Stimulated activated CD4-positive, alpha-beta T cell treated with anti-CD3 and anti-CD28 coated beads, Interleukin-2, amount 100 ng/mL, for 24 hours (primary cell): ENCODE measurements around the gene SH3BGRL3.
"Not testable (repeated sequence)": the region's sequence is repeated elsewhere in the genome, so short reads cannot be mapped to it uniquely, and the experiment has no call there.

Experiments
- DNase-seq, 2 donors: peaks; one replicate each; pipeline ENCODE4 v3.0.0-alpha.2; 2020

Gene SH3BGRL3

DNA sequence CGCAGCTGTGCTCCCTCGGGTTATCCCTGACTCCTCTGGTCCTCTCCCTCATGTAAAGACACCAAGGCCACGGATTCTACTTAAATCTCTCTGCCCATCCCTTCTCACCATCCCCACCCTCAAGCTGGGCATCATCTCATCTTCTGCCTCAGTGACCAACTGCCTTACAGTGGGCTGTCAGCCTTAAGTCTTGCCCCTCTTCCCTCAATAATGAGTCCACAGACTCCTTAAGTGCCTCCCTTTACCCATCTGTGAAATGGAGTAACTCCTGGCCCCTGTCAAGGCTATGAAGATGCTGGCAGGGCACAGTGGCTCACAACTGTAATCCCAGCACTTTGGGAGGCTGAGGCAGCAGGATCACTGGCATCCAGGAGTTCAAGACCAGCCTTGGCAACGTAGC is 12.1 kb downstream of the SH3BGRL3 start:
- no peak for DNase-seq

DNA sequence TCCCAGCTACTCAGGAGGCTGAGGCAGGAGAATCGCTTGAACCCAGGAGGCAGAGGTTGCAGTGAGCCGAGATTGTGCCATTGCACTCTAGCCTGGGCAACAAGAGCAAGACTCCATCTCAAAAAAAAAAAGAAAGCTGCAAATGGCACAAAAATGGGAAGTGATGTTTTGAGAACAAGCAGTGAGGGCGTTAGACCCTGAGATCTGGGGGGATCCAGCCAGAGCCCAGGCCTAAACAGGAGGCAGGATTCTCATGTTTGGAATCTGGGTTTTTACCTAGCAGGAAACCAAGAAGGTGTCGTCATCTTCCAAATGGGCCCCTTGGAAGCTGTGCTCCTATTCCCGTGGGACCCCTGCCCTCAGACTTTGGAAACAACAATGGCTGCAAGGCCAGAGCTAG is 12.8 kb downstream of the SH3BGRL3 start:
- DNase-seq, result not testable (repeated sequence)

DNA sequence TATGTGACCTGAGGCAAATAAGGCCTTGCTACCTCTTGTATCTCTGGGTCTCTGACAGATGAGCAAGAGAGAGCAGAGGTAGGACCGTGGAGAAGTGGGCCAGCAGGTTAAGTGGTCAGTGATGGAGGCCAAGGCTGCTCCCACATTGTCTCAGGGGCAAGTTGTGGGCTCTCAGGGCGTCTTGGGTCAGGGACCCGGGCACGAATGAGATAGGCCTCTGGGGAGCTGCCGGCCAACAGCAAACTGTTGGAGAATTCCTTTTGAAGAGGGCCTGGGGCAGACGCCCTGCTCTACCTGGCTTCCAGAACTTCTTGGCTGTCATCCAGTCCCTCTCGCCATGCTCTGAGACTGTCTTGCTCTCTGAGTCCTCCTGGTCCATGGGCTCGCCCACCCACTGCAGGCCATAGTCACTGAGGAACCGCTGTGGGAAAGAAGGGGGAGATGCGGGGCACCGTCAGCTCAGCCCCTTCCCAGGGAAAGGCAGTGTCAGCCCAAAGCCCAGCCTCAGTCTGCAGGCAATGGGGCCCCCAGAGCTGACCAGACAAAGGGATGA is 14.1 kb downstream of the SH3BGRL3 start:
- no peak for DNase-seq

DNA sequence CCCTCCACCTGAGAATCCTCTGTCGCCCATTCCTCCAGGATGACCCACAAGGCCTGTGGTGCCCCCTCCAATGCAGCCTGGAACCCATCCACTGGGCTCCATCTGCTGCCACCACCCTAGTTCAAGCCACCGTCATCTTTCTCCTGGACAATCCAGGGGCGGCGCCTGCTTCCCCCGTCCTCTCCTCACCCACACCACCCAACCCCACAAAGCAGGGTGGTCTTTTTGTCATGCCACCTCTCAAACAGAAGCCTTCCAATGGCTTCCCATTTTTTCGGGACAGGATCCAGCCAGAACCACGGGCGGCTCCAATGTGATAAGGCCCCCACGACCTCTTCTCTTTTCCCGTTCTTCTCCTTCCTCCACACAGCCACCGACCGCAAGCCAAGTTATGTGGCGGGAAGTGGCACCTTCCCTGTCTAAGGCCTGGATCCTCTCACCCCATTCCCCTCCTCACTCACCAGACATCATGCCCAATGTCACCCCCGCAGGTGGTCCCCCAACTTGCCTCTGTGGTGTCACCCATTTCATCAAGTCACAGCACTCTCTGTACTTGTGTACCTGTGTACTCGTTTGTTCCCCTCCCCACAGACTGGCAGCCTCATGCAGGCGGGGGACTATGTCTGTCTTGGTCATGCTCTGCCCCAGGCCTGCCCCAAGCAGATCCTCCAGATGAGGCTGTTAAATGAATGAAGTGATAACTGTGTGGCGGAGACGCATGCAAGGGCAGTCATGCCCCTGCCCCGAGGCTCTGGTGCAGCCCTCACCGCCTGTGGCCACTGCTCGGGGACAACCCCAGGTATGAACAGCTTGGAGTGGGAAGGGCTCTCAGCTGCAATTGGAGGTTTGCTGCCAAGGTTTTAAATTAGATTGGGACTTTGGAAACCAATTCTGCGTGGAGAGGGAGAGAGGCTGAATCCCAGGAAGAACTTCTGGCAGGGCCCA is 15.6 kb downstream of the SH3BGRL3 start:
- no peak for DNase-seq

DNA sequence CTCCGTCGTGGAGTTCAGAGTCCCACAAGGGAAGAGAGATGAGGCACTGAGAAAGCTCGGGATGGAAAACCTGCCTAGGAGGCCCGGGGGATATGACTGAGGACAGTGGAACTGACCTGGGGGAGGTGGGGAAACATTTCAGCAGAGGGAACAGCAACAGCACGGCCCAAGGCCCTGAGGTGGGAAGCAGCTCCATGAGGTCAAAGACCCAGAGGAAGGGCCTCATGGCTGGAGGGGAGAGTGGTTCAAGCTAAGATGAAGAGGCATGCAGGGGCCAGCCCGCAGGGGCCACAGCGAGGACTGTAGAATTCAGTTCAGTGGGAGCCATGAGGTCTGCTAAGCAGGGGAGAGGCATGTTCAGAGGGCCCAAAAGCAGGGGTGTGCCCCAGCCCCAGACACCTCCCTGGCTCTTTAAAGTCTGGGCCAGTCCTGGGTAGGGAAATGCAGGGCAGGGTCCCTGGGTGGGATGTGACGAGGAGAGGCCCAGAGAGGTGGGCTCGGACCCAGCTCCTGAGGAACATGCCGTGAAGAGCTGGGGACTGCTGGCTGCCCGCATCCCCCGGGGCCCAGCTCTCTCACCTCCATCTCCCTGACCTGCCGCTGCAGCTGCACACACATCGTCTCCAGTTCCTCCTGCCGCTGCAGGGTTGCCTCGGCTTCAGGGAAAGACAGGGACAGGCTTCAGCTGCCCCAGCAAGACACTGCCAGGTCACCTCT is 16.6 kb downstream of the SH3BGRL3 start:
- no peak for DNase-seq

DNA sequence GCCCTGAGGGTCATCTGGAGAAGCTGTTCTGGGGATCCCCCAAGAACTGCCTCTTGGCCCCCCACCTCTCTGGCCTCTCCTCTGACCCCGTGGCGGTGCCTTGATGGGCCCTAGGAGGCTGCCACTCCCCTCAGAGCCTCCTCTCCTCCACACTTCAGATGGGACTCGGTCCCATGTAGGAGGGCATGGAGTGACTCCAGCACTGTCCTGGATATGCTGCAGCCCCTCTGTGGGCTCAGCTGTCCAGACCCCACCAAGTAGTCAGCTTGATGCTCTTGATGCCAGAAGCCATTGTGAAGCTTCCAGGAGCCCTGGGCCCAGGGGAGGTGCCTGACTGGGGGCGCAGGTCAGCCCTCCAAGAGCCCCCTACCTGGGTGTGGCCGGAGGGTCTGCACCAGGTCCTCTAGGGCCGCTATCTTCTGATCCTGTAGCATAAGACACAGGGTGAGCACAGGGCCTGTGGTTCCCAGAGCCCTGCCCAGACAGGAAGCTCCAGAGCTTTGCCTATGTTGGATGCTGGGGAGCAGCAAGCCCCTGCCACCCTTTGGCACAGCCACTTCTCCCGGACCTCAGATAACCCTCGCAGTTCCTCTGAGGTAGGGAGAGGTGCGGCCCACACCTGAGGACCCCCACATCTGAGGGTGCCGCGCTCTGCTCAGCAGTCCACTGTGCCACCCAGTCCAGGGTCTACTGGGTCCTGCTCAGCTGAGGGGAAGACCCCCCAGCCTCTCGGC is 17.3 kb downstream of the SH3BGRL3 start:
- DNase-seq, result no peak

DNA sequence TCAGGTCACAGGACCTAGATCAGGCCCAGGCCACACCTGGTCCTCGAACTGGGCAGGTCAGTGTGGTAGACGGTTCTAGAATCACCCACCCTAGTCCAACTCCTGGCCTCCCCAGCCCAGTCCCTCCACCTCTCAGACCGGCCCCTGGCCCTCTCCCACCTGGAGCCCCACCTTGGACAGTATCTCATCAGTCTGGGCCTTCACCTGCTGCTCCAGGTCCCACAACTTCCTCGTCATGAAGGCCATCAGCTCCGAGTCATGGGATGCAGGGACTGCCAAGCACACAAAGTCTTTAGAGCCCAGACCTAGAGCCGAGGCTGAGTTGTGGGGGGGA is 17.9 kb downstream of the SH3BGRL3 start:
- DNase-seq, result no peak

DNA sequence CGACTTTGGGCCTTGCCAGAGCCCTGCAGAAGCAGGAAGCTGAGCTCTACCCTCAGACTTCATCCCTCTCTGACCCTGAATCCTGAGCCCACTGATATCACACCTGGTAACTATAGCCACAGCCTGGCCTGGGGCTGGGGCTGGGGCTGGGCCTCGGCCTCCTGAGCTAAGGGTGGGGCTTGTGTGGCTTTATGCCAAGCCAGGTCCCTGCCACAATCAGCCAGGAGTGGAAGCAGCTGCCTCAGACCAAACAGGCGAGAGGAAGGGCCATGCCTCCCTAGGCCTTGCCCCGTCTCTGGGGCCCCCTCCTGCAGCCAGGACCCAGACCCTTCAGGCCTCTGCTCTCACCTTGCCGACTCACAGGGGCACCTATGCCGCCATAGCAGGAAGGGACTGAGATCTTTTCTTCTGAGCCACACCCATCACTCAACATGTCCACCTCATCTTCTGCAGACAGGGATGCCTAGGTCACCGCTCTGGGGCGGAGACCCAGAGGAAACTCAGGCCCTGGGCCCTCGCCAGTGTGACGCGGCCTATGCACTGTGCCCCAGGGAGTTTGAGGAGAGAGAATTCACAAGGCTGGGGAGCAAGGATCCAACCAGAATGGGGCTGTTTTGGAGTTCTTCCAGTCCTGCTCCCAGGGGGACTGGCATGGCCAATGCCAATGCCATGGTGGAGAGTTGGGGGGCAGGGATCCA is 20.8 kb downstream of the SH3BGRL3 start:
- DNase-seq, result no peak

DNA sequence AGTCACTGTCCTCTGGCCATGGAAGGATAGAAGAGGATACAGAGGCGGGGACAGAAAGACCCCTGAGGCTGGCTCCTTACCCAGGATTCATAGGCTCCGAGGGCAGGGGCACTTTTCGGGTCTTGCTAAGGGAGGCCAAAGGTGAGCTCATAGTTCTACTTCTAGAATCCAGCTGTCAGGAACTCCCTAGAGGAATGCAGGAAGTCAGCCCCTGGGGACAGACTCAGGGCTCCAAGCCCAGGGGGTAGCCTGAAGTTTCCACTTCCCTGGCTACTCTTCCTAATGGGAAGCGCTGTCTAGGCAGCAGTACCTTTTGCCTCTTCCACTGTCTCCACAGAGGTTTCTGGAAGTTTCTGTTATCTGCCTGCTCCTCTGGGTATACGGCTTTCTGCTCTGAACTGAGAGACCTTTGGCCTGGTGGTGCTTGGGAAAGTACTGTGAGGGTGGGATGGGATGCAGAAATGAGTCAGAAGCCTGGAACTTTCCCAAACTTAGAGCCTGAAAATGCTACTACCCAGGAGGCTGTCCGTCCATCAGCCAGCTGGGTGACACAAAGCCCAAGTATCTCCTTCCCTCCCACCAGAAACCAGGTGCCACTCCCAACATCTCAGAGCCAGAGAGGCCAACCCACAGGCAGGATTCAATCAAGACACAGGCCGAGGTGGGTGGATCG is 23.0 kb downstream of the SH3BGRL3 start:
- no peak for DNase-seq

DNA sequence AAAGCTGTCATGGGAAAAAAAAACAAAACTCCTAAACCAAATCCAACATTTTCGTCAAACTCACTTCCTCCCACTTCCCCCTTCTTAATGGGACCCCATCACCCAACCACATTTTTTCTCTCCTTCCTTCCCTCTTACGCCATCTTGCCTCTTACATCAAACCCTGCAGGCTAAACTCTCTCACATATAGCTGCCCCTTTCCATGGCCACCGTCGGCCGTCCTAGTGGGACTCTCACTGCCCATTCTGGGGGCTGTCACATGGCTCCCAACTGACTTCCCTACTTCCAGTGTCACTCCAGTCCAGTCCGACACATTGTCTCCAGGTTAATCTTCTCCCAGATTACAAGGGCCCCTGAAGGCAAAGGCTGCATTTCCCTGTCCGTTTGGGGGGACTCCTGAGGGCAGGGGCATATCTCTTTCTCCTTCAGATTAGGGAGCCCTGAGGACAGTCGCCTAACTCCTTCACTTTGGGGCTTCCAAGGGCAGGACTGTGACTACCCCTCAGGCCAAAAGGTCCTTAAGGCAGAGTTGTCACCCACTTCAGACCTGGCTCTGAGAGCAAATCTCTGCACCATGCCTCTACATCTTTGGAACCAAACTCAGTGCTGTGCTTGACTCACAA is 25.9 kb downstream of the SH3BGRL3 start:
- DNase-seq, result no peak

DNA sequence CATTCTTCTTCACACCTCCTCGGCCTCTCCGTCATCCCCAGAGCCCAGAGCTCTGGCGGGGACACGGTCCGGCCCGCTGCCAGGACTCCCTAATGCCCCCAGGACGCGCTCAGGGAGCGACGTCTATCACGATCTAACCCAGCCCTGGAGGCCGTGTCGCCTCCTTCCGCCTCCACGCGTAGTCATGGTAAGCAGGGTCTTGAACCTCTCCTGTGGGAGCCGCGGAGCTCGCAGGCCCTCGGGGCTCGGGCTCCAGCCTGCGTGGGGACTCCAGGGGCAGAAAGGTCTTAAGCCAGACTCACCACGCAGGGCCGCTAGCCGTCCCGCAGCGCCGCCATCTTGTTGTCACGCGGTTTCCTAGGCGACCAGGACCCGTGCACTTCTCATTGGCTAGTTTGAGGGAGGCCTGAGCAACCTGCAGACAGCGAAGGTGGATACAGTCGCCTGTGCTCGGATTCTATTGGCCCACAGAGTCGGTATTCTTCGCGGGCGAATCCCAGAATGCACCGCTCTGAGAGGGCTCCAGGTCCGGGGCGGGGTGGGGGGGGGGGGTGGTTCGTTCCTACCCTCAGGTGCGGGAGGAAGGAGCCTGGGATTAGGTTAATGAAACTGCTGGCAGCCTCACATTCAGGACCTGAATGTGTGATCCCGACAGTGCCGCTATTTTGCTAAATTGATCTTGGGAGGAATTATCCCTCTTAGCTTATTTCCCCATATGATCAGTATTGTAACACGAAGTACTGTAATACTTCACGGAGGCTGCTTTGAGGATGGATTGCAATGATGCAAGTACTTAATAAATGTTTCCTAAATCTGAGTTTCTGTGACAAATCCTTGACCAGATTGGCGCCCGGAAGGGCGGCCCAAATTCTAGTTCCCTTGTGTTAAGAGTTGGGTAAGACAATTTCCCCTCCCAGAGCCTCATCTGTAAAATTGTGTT is 26.7 kb downstream of the SH3BGRL3 start, which contains the start of gene UBXN11:
UBXN11 (minus strand) TSS at position 347 of the 940 bp plus-strand sequence. CDS start 3,753 bp downstream, outside the sequence.
- peak; percentile 92 for DNase-seq

DNA sequence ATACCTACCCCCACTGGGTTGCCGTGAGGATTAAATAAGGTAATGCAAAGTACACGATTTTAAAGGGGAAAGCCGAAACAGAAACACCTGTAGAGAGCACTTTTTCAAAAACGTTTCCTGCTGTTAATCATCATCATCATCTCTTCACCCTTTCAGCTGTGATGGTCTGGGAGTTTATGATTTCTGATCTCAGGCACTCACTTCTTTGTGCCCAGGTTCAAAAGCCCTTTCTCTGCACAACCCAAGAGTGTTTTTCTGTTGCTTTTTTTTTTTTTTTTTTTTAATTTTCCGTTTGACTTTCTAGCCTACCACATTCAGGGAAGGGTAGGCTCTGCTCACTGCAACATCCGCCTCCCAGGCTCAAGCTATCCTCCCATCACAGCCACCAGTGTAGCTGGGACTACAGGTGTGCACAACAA is 27.5 kb downstream of the SH3BGRL3 start:
- DNase-seq, result peak in 1 of 2 donors; percentile 29

DNA sequence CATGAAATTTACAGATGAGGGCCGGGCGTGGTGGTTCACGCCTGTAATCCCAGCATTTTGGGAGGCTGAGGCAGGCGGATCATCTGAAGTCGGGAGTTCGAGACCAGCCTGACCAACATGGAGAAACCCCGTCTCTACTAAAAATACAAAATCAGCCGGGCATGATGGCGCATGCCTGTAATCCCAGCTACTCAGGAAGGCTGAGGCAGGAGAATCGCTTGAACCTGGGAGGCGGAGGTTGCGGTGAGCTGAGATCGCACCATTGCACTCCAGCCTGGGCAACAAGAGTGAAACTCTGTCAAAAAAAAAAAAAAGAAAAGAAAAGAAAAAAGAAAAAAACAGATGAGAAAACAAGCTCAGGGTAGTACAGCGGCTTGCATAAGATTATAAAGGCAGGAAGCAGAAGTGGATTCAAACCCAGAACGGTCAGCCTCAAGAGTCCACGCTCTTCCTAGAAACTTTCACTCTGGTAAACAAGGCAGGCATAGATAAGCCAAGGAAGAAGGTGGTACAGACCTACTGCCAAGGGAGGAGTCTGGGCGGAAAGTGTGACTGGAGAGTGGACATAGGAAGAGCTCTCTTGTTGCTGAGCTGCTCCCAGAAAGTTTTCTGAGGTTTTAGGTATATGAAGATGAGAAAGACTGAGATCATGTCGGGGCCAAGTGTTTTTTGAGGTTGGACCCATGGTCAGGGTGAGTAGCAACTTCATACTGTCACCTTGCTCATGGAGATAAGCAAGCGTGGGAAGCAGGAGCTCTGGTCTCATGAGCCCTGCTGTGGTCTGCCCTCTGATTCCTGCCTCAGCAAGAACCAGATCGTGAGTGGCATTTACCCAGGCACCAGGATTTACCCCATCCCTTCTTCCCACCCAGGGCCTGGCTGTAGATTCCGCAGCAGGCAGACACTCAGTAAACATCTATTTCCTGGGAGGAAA is 28.3 kb downstream of the SH3BGRL3 start:
- peak; percentile 27 to 34 for DNase-seq

DNA sequence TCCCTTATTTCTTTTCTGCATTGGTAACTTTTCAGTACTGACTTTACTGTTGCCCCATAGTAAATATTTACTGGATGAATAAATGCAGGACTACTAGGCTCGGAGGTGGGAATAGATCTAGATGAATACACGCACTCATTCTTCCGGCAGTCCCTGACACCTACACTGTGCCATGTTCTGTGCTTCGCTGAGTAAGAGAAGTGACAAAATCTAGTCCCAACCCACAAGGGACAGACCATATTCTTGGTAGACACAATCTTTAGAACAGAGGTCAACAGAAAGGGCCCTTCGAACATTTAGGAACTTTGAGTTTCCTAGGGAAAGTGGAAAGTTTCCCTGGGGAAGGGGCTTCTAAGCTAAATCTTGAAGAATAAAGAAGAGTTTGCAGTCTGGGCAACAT is 34.6 kb downstream of the SH3BGRL3 start:
- DNase-seq, result no peak

DNA sequence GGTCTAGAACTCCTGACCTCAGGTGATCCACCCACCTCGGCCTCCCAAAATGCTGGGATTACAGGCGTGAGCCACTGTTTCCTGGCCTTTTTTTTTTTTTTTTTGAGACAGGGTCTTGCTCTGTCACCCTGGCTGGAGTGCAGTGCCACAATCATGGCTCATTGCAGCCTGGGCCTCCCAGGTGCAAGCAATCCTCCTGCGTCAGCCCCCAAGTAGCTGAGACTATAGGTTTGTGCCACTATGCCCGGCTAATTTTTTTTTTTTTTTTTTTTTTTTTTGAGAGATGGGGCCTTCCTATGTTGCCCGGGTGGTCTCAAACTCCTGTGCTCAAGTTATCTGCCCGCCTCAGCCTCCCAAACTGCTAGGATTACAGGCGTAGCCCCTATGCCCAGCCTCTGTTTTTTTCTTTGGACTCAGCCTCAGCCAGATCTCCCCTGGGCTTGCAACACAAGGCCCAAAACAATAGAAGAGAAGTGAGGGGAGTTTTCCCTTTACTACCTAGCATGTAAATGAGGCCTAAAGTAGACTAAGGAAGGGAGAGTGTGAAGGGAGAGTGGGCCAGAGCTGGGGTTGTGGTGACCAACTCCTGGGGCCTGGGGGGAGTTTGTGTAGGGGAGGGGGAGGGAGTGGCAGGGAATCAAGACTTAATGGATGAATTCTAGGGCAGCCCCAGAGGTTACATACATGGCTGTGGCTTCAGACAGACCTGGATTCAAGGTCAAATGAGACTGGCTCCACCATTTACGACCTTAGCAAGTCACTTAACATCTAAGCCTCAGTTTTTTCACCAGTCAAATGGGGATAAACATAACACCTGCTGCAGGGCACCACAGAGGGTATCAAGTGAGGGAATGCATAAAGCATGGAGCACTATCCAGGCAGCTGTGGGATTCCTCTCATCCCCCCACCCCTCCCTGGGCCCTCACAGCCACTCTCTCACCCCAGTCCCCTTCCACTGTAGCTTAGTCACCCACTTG is 36.3 kb downstream of the SH3BGRL3 start:
- no peak for DNase-seq

DNA sequence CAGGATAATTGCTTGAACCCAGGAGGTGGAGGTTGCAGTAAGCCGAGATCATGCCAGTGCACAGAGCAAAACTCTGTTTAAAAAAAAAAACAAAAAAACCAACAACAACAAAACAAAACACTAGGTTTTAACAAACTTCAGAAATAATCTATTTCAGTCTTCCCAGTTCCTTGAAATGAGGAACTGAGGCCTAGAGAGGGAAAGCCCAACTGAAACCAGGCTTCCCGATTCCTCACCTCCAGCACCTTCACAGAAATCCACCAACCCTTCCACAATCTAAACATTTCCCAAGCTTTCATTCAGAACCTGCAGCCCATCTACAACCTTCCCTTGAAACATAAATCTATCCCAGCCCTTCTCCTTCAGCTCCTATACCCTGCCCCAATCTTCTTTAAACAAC is 37.3 kb downstream of the SH3BGRL3 start:
- no peak for DNase-seq

DNA sequence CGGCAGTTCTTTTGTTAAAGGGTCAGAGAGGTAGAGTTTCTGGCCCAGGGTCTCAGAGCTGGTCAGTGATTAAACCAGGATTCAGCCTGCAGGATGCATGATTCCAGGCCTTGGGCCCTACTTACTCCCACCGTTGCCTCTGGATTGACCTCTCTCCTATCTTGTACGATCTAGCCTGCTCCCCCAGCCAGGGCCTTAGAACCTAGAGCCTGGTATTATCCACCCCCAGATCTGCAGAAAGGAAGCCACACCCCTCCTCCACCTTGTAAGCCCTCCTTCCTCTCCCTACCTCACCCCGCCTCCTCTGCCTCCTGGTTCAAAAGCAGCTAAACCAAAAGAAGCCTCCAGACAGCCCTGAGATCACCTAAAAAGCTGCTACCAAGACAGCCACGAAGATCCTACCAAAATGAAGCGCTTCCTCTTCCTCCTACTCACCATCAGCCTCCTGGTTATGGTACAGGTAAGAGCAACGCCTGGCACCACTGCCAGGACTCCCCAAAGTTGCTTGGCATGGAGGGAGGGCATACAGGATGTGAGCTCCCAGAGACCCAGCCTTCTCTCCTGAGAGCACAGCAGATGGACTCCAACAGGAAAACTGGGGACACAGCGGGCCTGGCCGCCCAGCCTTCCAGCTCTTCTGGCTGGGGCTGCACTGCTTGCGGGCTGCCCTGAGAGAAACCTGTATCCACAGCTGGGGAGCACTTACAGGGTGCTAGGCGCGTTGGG is 37.9 kb downstream of the SH3BGRL3 start, which contains the start of gene CD52:
CD52 (plus strand) TSS at position 347 of the 726 bp plus-strand sequence; CDS start at position 407, 60 bp downstream.
- peak; percentile 62 to 75 for DNase-seq
